GM21619 (cell line): ENCODE measurements around the gene PARP1.
"Not testable (repeated sequence)": the region's sequence is repeated elsewhere in the genome, so short reads cannot be mapped to it uniquely, and the experiment has no call there.

Experiments used
- ATAC-seq: cut with Tn5 transposase; IDR thresholded peaks from one replicate; pipeline ENCODE4 v1.9.1; 2021; ENCODE audit not compliant: unreplicated experiment

Gene PARP1

GRCh38 chr1:226407497-226408284, at the start of gene PARP1:
PARP1 (minus strand) TSS chr1:226408093; CDS start chr1:226407929, 164 bp downstream.
- peak; percentile 69 for ATAC-seq

GRCh38 chr1:226457307-226457712, 49.4 kb upstream of the PARP1 start:
- ATAC-seq, result no peak

- ATAC-seq, result no peak
Measured at GRCh38 chr1:226455843-226456242, 48.0 kb upstream of the PARP1 start.

GRCh38 chr1:226454349-226454748, 46.5 kb upstream of the PARP1 start:
- no peak for ATAC-seq

GRCh38 chr1:226453015-226453704, 45.3 kb upstream of the PARP1 start:
- ATAC-seq, result no peak

GRCh38 chr1:226450688-226451087, 42.8 kb upstream of the PARP1 start:
- no peak for ATAC-seq

- no peak for ATAC-seq
Measured at GRCh38 chr1:226449823-226450222, 41.9 kb upstream of the PARP1 start.

- ATAC-seq, result no peak
Measured at GRCh38 chr1:226447932-226448665, 40.2 kb upstream of the PARP1 start.

- no peak for ATAC-seq
Measured at GRCh38 chr1:226446094-226446493, 38.2 kb upstream of the PARP1 start.

- ATAC-seq, result peak; percentile 100
Measured at GRCh38 chr1:226444901-226445300, 37.0 kb upstream of the PARP1 start.

GRCh38 chr1:226443439-226443838, 35.5 kb upstream of the PARP1 start:
- no peak for ATAC-seq

GRCh38 chr1:226443033-226443432, 35.1 kb upstream of the PARP1 start:
- ATAC-seq, result no peak

- ATAC-seq, result no peak
Measured at GRCh38 chr1:226441629-226442028, 33.7 kb upstream of the PARP1 start.

- ATAC-seq, result no peak
Measured at GRCh38 chr1:226440512-226440911, 32.6 kb upstream of the PARP1 start.

- ATAC-seq, result no peak
Measured at GRCh38 chr1:226438007-226438406, 30.1 kb upstream of the PARP1 start.

- no peak for ATAC-seq
Measured at GRCh38 chr1:226436855-226437491, 29.1 kb upstream of the PARP1 start.

GRCh38 chr1:226436472-226436854, 28.6 kb upstream of the PARP1 start:
- ATAC-seq, result no peak

GRCh38 chr1:226433341-226433720, 25.4 kb upstream of the PARP1 start:
- no peak for ATAC-seq

GRCh38 chr1:226432586-226433340, 24.9 kb upstream of the PARP1 start:
- ATAC-seq, result no peak

- ATAC-seq, result not testable (repeated sequence)
Measured at GRCh38 chr1:226431898-226432297, 24.0 kb upstream of the PARP1 start.
